Measurements from ENCODE around the gene SFRP5. TPM values are rescaled to one million over a fixed set of nuclear protein-coding genes. Genes with fewer than 3 reads are reported as not detected.

SFRP5 gene
- total RNA-seq, 1 experiment from 2014 or later: not detected

DNA sequence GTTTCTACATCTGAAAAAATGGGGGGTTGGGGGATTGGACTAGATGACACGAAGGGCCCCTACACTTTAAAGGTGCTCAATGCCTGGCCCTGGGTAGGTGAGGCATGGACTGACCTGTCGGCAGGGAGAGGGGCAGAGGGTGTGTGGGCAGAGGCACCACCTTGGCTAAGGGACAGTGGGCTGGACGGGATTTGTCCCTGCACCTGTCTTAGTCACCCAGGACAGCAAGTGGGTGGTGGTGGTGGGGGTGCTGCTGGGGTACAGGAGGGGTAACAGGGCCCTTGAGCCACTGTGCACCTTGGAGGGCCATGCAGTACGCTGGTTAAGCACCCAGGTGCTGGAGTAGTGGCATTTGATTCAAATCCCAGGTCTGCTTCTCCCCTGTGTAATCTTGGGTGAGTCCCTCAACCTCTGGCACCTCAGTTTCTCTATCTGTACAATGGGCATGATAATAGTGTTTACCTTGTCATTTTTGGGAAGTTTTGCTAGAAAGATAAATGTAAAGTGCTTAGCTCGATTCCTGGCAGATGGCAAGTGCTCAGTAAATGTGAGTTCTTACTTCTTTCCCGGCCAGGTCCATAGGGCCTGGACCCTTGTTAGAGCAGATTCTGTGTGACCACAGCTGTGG, 18.1 kb upstream of the SFRP5 start:
- in situ Hi-C loops (cut with HindIII; ENCODE audit: low sequenced_read_pairs): no loop called here
- no peak for DNase-seq (ENCODE audit: low spot score)

DNA sequence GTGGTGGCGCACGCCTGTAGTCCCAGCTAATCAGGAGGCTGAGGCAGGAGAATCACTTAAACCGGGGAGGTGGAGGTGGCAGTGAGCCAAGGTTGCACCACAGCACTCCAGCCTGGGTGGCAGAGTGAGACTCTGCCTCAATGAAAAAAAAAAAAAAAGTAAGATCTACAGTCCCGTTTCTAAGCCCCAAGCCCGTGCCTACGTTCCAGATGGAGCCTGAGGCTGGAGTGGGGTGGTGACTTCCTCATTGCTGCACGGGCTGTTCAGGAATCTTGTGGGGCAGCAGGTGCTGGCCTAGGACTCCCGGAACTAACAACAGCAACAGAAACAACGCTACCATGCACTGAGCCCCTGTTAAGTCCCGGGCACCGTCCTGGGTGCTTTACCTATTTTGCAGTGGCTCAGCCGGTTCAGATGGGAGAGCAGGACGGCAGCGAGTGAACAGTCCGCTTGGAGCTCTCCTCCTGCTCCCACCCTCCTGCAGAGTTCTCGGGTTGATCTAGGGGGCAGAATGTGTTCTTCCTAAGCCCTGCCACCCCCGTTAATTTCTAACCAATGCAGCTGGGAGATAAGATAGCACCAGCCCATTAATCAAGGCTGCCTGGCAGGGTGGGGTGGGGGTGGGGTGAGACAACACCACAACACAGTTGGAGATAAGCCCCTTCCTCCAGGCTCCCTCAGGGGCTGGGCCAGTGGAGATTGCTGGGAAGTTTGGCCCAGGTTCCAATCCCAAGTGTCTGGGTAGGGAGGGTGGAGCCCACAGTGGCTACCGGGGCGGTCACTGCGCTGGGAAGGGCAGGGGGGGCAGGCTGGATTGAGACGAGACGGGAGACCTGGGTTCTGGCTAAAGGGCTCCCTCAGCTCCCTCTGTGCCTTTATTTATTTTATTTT, 17.0 kb upstream of the SFRP5 start:
- no peak for DNase-seq (ENCODE audit: low spot score)
- in situ Hi-C loops (cut with HindIII; ENCODE audit: low sequenced_read_pairs): no loop called here

DNA sequence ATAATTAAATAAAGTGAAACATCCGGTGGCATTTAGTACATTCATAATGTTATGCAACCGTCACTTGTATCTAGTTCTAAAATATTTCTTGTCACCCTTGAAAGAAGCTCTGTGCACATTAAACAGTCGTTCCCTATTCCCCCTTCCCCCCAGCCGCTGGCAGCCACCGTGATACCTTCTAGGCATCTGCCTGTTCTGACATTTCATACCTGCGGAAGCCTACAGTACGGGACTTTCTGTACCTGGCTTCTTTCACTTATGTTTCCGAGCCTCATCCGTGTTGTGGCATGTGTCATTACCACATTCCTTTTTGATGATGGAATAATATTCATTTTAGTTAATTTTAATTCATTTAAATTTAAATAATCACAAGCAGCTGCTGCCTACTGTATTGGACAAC, 13.9 kb upstream of the SFRP5 start:
- no peak for DNase-seq (ENCODE audit: low spot score)
- in situ Hi-C loops (cut with HindIII; ENCODE audit: low sequenced_read_pairs): no loop called here

DNA sequence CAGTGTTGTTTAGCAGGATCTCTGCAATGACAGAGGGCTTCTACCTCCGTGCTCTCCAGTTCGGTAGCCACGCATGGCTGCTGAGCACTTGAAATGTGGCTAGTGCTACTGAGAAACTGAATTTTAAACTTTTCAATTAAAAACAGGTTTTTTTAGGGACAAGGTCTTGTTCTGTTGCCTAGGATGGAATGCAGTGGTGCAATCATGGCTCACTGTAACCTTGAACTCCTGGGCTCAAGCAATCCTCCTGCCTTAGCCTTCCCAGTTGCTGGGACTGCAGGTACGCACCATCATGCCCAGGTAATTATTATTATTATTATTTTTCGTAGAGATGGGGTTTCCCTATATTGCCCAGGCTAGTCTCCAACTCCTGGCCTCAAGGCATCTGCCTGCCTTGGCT, 13.4 kb upstream of the SFRP5 start:
- in situ Hi-C loops (cut with HindIII; ENCODE audit: low sequenced_read_pairs): no loop called here
- no peak for DNase-seq (ENCODE audit: low spot score)

DNA sequence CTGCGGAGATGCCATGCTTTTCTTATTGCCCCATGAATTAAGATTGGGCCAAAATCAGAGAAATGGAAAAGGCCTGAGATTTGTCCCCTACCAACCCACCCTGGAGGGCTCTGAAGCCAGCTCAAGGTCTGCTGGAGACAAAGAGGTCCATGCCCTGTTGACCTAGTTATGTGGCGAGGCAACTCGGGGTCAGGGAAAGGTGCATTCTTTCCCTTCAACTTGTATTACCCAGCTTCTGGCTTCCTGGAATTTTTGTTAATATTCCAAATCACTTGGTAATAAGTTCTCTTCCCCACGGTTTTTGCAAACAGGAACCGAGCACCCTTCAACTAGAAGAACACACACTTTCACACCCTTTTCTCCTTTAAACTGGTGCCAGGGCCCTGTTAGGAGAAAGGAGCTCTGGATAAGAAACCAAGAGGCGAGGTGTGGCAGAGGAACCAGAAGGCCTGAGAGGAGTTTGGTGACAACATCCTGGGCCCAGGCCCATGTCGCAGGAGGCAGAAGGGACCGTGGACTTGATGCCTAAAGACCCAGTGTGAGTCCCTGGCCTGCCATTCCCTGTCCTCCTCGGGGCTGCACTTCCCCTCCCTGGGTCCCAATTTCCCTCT, 12.5 kb upstream of the SFRP5 start:
- DNase-seq (ENCODE audit: low spot score): no peak
- in situ Hi-C loops (cut with HindIII; ENCODE audit: low sequenced_read_pairs): no loop called here

- in situ Hi-C loops (cut with HindIII; ENCODE audit: low sequenced_read_pairs): no loop called here
- DNase-seq (ENCODE audit: low spot score): no peak
These were observed 10.8 kb upstream of the SFRP5 start for GRCh38 chr10:97782455-97783228.

DNA sequence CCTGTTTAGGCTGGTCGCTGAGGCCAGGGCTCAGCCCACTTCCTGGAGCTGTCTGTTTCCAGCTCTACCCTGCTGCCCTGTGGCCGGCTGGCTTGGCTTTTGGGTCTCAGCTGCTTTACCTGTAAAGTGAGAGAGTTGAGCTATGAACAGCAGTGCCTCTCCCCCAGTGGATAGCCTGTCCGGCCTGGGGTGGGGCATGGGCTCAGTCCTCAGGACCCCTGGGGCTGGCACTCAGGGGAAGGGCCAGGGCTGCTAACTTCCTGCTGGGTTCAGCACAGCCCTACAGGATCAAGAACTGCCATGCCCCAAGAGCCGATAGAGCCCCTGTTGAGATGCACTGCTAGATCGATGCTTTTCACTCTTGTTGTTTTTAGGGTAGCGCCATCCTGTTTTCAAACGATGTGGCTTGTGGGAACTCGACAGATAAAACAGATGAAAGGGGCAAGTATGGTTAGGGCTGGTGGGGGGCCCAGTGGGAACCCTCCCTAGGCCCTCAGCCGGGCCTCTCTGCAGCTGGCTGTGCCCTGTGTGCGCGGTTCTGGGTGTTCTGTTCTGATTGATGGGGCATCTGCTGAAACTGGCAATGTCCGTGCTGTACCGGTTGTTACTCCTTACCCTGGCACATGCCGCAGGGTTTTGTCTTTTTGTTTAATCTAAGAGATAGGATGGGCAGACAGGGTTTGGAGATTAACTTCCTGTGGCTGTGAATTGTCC, 10.0 kb upstream of the SFRP5 start:
- no peak for DNase-seq (ENCODE audit: low spot score)
- in situ Hi-C loops (cut with HindIII; ENCODE audit: low sequenced_read_pairs): no loop called here

DNA sequence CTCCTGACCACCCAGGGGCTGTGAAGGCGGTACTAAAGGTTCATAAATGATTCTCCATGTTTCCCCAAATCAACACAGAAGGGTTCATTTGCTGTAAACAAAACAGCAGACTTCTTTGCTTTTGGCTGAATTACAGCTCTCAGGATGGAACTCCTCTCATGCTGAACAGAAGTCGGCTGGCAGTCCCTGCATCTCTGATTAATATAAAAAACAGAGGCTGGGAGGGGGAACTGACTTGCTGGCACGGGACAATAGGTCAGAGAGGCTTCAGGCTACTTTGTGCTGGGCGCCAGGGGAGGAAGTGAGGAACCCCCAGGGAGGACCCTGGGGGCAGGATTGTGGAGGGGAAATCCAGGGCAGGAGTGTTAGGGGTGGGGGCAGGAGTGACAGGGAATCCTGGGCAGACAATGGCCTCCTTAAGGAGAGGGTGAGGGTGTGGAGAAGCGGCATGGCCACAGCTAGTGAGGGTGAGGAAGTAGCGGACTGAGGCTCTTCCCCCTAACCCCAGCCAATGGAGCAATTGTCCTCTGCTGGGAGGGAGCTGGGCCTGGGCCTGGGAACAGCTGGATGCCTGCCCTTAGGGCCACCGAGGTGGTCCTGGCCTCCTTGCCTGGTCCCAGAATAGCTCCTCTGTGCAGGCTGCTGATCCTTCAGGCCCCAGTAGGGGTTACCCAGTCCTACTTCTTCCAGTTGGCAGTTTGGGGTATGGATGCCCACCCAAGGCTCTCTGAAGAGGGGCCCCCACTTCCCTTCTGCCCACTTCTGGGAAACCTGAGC, 9.2 kb upstream of the SFRP5 start:
- in situ Hi-C loops (cut with HindIII; ENCODE audit: low sequenced_read_pairs): no loop called here
- DNase-seq (ENCODE audit: low spot score): peak; percentile 35

DNA sequence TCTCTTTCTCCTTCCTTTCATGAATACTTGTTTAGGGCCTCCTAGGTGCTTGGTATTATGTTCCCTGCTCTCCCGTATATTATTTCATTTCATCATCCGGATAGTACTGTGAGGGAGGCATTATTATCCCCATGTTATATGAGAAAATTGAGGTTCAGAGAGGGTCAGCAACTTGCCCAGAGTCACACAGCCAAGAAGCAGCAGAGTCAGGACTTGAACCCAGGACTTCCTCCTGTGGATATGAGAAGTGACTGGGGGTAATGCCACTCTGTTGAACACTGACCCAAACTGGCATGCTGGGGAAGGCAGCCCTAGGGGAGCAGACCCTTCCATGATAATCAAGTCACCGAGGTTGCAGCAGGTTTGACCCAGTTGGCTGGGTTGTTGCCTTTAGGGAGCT, 8.2 kb upstream of the SFRP5 start:
- in situ Hi-C loops (cut with HindIII; ENCODE audit: low sequenced_read_pairs): loop anchor here (10.0 kb wide), 1 partner anchor 265 kb away; no protein-coding TSS in a partner anchor
- no peak for DNase-seq (ENCODE audit: low spot score)

- in situ Hi-C loops (cut with HindIII; ENCODE audit: low sequenced_read_pairs): loop anchor here (10.0 kb wide), 1 partner anchor 265 kb away; no protein-coding TSS in a partner anchor
These were observed 7.7 kb upstream of the SFRP5 start for GRCh38 chr10:97779492-97779891.

DNA sequence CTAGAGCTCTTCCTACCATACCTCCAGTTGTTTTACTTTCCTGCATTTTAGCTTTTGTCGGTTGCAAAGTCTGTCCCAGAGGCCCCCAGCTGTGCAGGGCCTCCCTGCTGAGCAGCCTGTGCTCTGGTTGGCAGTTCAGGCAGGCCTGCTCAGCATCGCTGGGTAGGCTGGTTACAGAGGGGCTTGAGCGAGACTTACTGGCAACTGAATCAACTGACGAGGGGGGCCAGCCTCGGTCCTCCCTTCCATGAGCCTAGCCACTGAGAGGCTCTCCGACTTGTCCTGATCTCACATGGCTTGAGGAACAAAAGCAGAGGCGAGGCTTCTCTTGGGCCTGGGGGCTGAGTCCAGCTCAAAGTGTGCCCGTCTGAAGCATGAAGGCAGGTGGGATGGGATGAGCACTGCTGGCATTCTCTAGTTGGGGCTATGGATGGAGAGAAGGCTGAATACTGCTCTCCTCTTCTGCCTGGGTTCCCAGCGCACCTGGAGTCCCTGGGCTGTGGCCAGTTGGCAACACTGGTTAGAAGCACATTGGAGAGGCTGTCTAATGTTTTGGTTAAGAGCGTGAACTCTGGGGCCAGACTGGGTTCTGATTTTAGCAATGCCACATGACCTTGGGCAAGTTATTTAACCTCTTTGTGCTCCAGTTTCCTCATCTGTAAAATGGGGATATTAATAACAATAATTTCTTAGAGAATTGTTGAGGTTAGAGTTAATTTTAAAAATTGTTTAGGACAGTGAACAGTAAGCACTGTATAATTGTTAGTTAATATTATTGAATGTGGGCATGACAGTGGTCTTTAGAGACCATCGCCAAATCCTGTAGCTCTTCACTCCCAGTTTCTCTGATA, 6.9 kb upstream of the SFRP5 start:
- peak; percentile 66 for DNase-seq (ENCODE audit: low spot score)
- in situ Hi-C loops (cut with HindIII; ENCODE audit: low sequenced_read_pairs): loop anchor here (10.0 kb wide), 1 partner anchor 266 kb away; no protein-coding TSS in a partner anchor

More at GRCh38 chr10:97779492-97779891, 7.7 kb upstream of the SFRP5 start:
- no peak for DNase-seq (ENCODE audit: low spot score)

- no peak for DNase-seq (ENCODE audit: low spot score)
- in situ Hi-C loops (cut with HindIII; ENCODE audit: low sequenced_read_pairs): loop anchor here (10.0 kb wide), 1 partner anchor 268 kb away; no protein-coding TSS in a partner anchor
These were observed 5.3 kb upstream of the SFRP5 start for GRCh38 chr10:97777143-97777542.

- DNase-seq (ENCODE audit: low spot score): peak; percentile 89
- in situ Hi-C loops (cut with HindIII; ENCODE audit: low sequenced_read_pairs): loop anchor here (10.0 kb wide), 1 partner anchor 270 kb away; no protein-coding TSS in a partner anchor
These were observed 3.1 kb upstream of the SFRP5 start for GRCh38 chr10:97774811-97775294.

GRCh38 chr10:97773096-97773495, 1.3 kb upstream of the SFRP5 start:
- in situ Hi-C loops (cut with HindIII; ENCODE audit: low sequenced_read_pairs): loop anchor here (10.0 kb wide), 1 partner anchor 272 kb away; no protein-coding TSS in a partner anchor
- DNase-seq (ENCODE audit: low spot score): no peak

- peak; percentile 24 for DNase-seq (ENCODE audit: low spot score)
- in situ Hi-C loops (cut with HindIII; ENCODE audit: low sequenced_read_pairs): loop anchor here (10.0 kb wide), 1 partner anchor 274 kb away; no protein-coding TSS in a partner anchor
These were observed 526 bp downstream of the SFRP5 start for GRCh38 chr10:97771055-97771891.

DNA sequence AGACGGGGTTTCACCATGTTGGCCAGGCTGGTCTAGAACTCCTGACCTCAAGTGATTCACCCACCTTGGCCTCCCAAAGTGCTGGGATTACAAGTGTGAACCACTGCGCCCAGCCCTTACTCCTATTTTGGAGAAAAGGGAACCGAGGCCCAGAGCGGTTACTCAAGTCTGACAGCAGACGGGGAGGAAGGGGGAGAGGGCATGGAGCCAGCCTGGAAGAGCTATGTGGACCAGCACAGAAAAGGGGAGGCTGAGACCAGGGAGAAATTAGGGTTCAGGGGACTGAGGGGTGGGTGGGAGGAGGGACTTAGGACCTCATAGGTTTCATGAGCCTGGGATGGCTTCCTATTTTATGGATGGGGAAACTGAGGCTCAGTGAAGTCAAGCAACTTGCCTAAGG, 1.5 kb downstream of the SFRP5 start:
- in situ Hi-C loops (cut with HindIII; ENCODE audit: low sequenced_read_pairs): loop anchor here (10.0 kb wide), 1 partner anchor 275 kb away; no protein-coding TSS in a partner anchor
- DNase-seq (ENCODE audit: low spot score): no peak

Measured in G401 (cell line).